T-helper 1 cell (primary cell): ENCODE data around the gene COL20A1.

Source experiments
- DNase-seq, 5 donors: peaks; one replicate each; pipeline ENCODE4 v3.0.0-alpha.2; 2012 to 2020

Gene COL20A1

GRCh38 chr20:63351326-63351700 is 58.3 kb downstream of the COL20A1 start:
- no peak for DNase-seq

GRCh38 chr20:63351811-63352591 is 59.0 kb downstream of the COL20A1 start:
- no peak for DNase-seq

- no peak for DNase-seq
Measured at GRCh38 chr20:63352811-63353221, 59.8 kb downstream of the COL20A1 start.

- no peak for DNase-seq
Measured at GRCh38 chr20:63354636-63355350, 61.8 kb downstream of the COL20A1 start.

GRCh38 chr20:63355781-63356295 is 62.9 kb downstream of the COL20A1 start:
- no peak for DNase-seq

- no peak for DNase-seq
Measured at GRCh38 chr20:63356511-63356910, 63.5 kb downstream of the COL20A1 start.

- DNase-seq = no peak
Measured at GRCh38 chr20:63356931-63357879, 64.2 kb downstream of the COL20A1 start.

- no peak for DNase-seq
Measured at GRCh38 chr20:63357921-63358905, 65.2 kb downstream of the COL20A1 start.

GRCh38 chr20:63359164-63359934 is 66.4 kb downstream of the COL20A1 start:
- no peak for DNase-seq

GRCh38 chr20:63359937-63360849 is 67.2 kb downstream of the COL20A1 start:
- DNase-seq = no peak

GRCh38 chr20:63360850-63361518 is 68.0 kb downstream of the COL20A1 start, which contains the start of gene CHRNA4:
Gene CHRNA4 (minus strand): TSS chr20:63361349. CDS start chr20:63361165, 184 bp downstream.
- DNase-seq = no peak

- DNase-seq = no peak
Measured at GRCh38 chr20:63361519-63362435, 68.8 kb downstream of the COL20A1 start.

GRCh38 chr20:63362436-63363009 is 69.5 kb downstream of the COL20A1 start:
- DNase-seq = no peak

- no peak for DNase-seq
Measured at GRCh38 chr20:63363013-63363957, 70.3 kb downstream of the COL20A1 start.

GRCh38 chr20:63363981-63364561 is 71.1 kb downstream of the COL20A1 start:
- DNase-seq = no peak
